GM12878 (cell line): ENCODE results near the gene TMEM14A. TPM values are rescaled to one million over a fixed set of nuclear protein-coding genes. Genes with fewer than 3 reads are reported as not detected.
"Not testable (repeated sequence)": the region's sequence is repeated elsewhere in the genome, so short reads cannot be mapped to it uniquely, and the experiment has no call there.

ENCODE experiments used
- ATAC-seq: fragments of 200-7000 bp; cut with Tn5 transposase; 3 replicates; pipeline ENCODE4 v1.9.1; 2020; ENCODE audit warnings: mild to moderate bottlenecking, moderate library complexity
- BruUV-seq: library from RNA; stranded (reverse); fragments of 400-500 nt; replicated peaks from 2 replicates; lab custom pipeline; 2021; lab: Mats Ljungman, UMichigan
- CTCF ChIA-PET: fragments of 300-600 bp; sonication (Branson Sonifier 250); formaldehyde crosslinking; extraction: SDS; loops from one replicate; lab custom pipeline; 2021; ENCODE audit warnings: inconsistent platforms; lab: Yijun Ruan, JAX
- POLR2A ChIA-PET: fragments of 350-600 bp; formaldehyde crosslinking; extraction: SDS; loops from one replicate; lab custom pipeline; 2021; ENCODE audit warnings: inconsistent platforms; lab: Charles Lee
- RAD21 ChIA-PET: fragments of 300-600 bp; sonication (Branson Sonifier 250); formaldehyde crosslinking; loops from one replicate; lab custom pipeline; 2023; ENCODE audit warnings: antibody characterized with exemption; ENCODE audit not compliant: unreplicated experiment; lab: Charles Lee
- SMC1A ChIA-PET: fragments of 300-600 bp; sonication (Branson Sonifier 250); formaldehyde crosslinking; loops from one replicate; lab custom pipeline; 2023; ENCODE audit not compliant: unreplicated experiment, uncharacterized antibody; lab: Charles Lee
- DNase-seq: peaks from one replicate; pipeline ENCODE4 v3.0.0-alpha.2; 2011; ENCODE audit warnings: low read depth, low spot score
- FAIRE-seq: peaks from 3 replicates; lab custom pipeline; 2011; peaks lifted over from hg19 to GRCh38; lab: Jason Lieb, UNC
- H2AFZ ChIP-seq: 2 replicates; pipeline ENCODE4 v1.6.0; 2011; ENCODE audit warnings: low read depth, low read length, control low read depth; ENCODE audit not compliant: control insufficient read depth
- H3K27ac ChIP-seq: 2 replicates; pipeline ENCODE4 v1.5.1; 2011; ENCODE audit warnings: control low read depth; ENCODE audit not compliant: control insufficient read depth, insufficient read depth
- H3K27me3 ChIP-seq, 2 experiments: replicated peaks in 1 of 2; 2 replicates each; pipeline versions ENCODE4 v1.6.0 to v1.6.1; 2011; ENCODE audit warnings: low read length in 1 of 2; ENCODE audit not compliant: control insufficient read depth in 2 of 2, insufficient read depth in 2 of 2
- H3K36me3 ChIP-seq, 2 experiments: 2 replicates each; pipeline ENCODE4 v1.5.1; 2011; ENCODE audit warnings: low read length in 1 of 2; ENCODE audit not compliant: control insufficient read depth in 2 of 2, insufficient read depth in 2 of 2
- H3K4me1 ChIP-seq: 2 replicates; pipeline ENCODE4 v1.6.1; 2011; ENCODE audit warnings: mild to moderate bottlenecking, low read length, moderate library complexity, mixed read lengths; ENCODE audit not compliant: control insufficient read depth, insufficient read depth
- H3K4me2 ChIP-seq: 2 replicates; pipeline ENCODE4 v1.6.0; 2011; ENCODE audit warnings: control low read depth; ENCODE audit not compliant: control insufficient read depth, insufficient read depth
- H3K4me3 ChIP-seq: fragments of 200-600 bp; sonication (generic); 2 replicates; pipeline ENCODE4 v1.5.1; 2016
- H3K79me2 ChIP-seq: 2 replicates; pipeline ENCODE4 v1.6.0; 2011; ENCODE audit warnings: low read length; ENCODE audit not compliant: control insufficient read depth, insufficient read depth
- H3K9ac ChIP-seq: 2 replicates; pipeline ENCODE4 v1.8.0; 2011; ENCODE audit warnings: low read length, control low read depth, mixed read lengths; ENCODE audit not compliant: control insufficient read depth, insufficient read depth
- H3K9me3 ChIP-seq: replicated peaks from 3 replicates; pipeline ENCODE4 v1.5.1; 2011; ENCODE audit warnings: mild to moderate bottlenecking, low read length; ENCODE audit not compliant: control insufficient read depth, insufficient read depth
- H4K20me1 ChIP-seq: 2 replicates; pipeline ENCODE4 v1.6.0; 2011; ENCODE audit not compliant: control insufficient read depth, insufficient read depth
- ASH2L ChIP-seq: fragments of 300-600, 200-600 bp; sonication (generic); IDR thresholded peaks from 2 replicates; pipeline ENCODE4 v1.6.1; 2017; ENCODE audit warnings: low read depth, mild to moderate bottlenecking, borderline replicate concordance
- FOXK2 ChIP-seq: fragments of 450-650 bp; IDR thresholded peaks from 2 replicates; pipeline ENCODE4 v1.6.1; 2017; ENCODE audit warnings: mild to moderate bottlenecking, moderate library complexity
- HDAC6 ChIP-seq: fragments of 200-600 bp; sonication (generic); IDR thresholded peaks from one replicate; pipeline ENCODE4 v1.8.0; 2017; ENCODE audit warnings: antibody characterized with exemption; ENCODE audit not compliant: unreplicated experiment
- IKZF2 ChIP-seq, 2 experiments: fragments of 450-650 bp; IDR thresholded peaks; 2 replicates each; pipeline ENCODE4 v1.6.1; 2017; ENCODE audit warnings: mild to moderate bottlenecking in 2 of 2, moderate library complexity in 2 of 2
- JUND ChIP-seq: IDR thresholded peaks from 2 replicates; pipeline ENCODE4 v1.6.1; 2012; ENCODE audit warnings: low read depth, mild to moderate bottlenecking, low read length, improper control_type of control experiment, moderate library complexity
- KDM1A ChIP-seq: fragments of 200-600 bp; sonication (generic); IDR thresholded peaks from 2 replicates; pipeline ENCODE4 v1.6.1; 2016; ENCODE audit warnings: borderline replicate concordance
- MTA3 ChIP-seq: IDR thresholded peaks from 2 replicates; pipeline ENCODE4 v1.6.1; 2012; ENCODE audit warnings: low read length, inconsistent platforms, borderline replicate concordance
- NR2C1 ChIP-seq: fragments of 450-650 bp; IDR thresholded peaks from 2 replicates; pipeline ENCODE4 v1.6.1; 2017; ENCODE audit warnings: antibody characterized with exemption, mild to moderate bottlenecking, moderate library complexity
- NR2F1 ChIP-seq: fragments of 450-650 bp; conservative IDR thresholded peaks from 2 replicates; pipeline ENCODE4 v1.6.1; 2017; ENCODE audit warnings: mild to moderate bottlenecking
- SIN3A ChIP-seq: IDR thresholded peaks from 2 replicates; pipeline ENCODE4 v1.6.1; 2012; ENCODE audit warnings: low read depth, low read length, improper control_type of control experiment
- SIX5 ChIP-seq: IDR thresholded peaks from 2 replicates; pipeline ENCODE4 v1.6.1; 2011; ENCODE audit warnings: mild to moderate bottlenecking, low read depth, low read length, moderate library complexity; ENCODE audit not compliant: severe bottlenecking
- SMAD1 ChIP-seq: fragments of 450-650 bp; IDR thresholded peaks from 2 replicates; pipeline ENCODE4 v1.6.1; 2018; ENCODE audit warnings: mild to moderate bottlenecking, low read depth; ENCODE audit not compliant: partially characterized antibody
- TBL1XR1 ChIP-seq: IDR thresholded peaks from 2 replicates; pipeline ENCODE4 v1.6.1; 2012; ENCODE audit warnings: low read depth, low read length, improper control_type of control experiment
- WGBS: methylation state at CpG from one replicate; pipeline ENCODE4 v1.1.6; 2016; ENCODE audit warnings: low lambda C conversion rate; ENCODE audit not compliant: insufficient replicate concordance, insufficient coverage; ENCODE audit errors: missing lambda C conversion rate; 5-methylcytosine and 5-hydroxymethylcytosine counted together
- in situ Hi-C: fragments of 300-500 bp; cut with MboI; formaldehyde crosslinking; loops from 9 replicates; pipeline ENCODE4 v1.14.3; 2018; ENCODE audit warnings: mixed read lengths
- intact Hi-C: fragments of 100-400 bp; cut with micrococcal nuclease; formaldehyde crosslinking; loops from one replicate; pipeline ENCODE4 v1.14.2; 2022; ENCODE audit not compliant: unreplicated experiment
- polyA plus RNA-seq, 11 experiments: library from polyadenylated mRNA; depleted of rRNA in 4 of 11; unstranded in 6 of 11; stranded (reverse) in 5 of 11; fragments of >200 nt; fragmentation: Nextera tagmentation in 4 of 11; fragmentation: Illumina TruSeq in 1 of 11; extraction: Ambion mirVana in 4 of 11; extraction: Trizol in 1 of 11; gene quantifications; 1 replicate in 1 of 11; 2 replicates in 10 of 11; pipeline versions ENCODE4 v1.2.1 to v1.2.3, GENCODE V29; 2011 to 2016; ENCODE audit warnings: inconsistent platforms in 2 of 11, missing spikeins in 2 of 11, low read depth in 1 of 11
- total RNA-seq, 4 experiments: library from RNA; depleted of rRNA in 3 of 4; stranded (reverse); fragments of >200 nt in 3 of 4; fragmentation: Illumina TruSeq in 1 of 4; extraction: Trizol in 1 of 4; gene quantifications; 2 replicates each; pipeline versions ENCODE4 v1.2.1 to v1.2.3, GENCODE V29; 2013 to 2021
- TF ChIP-seq, protein P1 (sequence below): fragments of 450-650 bp; IDR thresholded peaks from 2 replicates; pipeline ENCODE4 v1.6.1; 2018; ENCODE audit warnings: mild to moderate bottlenecking, low read depth, moderate library complexity; ENCODE audit not compliant: partially characterized antibody

TMEM14A gene
- total and polyA plus RNA-seq, 10 of the 15 experiments (the other 5 are each of a cell fraction or from before 2014, with no cell fraction given), result 15.6 to 143 (median 33.1) TPM

- DNase-seq (no peak), ATAC-seq (no peak)
- H3K27ac ChIP-seq, result no peak overlapping the region
- no peak overlapping the region for H3K4me3 ChIP-seq
- RAD21 ChIA-PET, result no interaction called here
- 0% methylated on average over 2 of the region's 2 CpGs for WGBS
- POLR2A ChIA-PET, result no interaction called here
- no peak overlapping the region for H3K9ac ChIP-seq
- CTCF ChIA-PET, result no interaction called here
- H3K4me1 ChIP-seq, result no peaks in the 10 kb centered on the region
- in situ Hi-C loops, result no loop called here
- no peaks in the 10 kb centered on the region for H3K79me2 ChIP-seq
- H3K27me3 ChIP-seq, result no peaks in the 10 kb centered on the region
- H3K36me3 ChIP-seq, result no peaks in the 10 kb centered on the region
- TF ChIP-seq IKZF2 (IDR thresholded peaks at IDR 0.05), result no peak
- TF ChIP-seq HDAC6, result no peak
- TF ChIP-seq FOXK2, result no peak
- no peak for TF ChIP-seq KDM1A
- no peak for TF ChIP-seq SIX5
- TF ChIP-seq NR2C1, result no peak
- TF ChIP-seq SMAD1, result no peak
- TF ChIP-seq, protein P1, sequence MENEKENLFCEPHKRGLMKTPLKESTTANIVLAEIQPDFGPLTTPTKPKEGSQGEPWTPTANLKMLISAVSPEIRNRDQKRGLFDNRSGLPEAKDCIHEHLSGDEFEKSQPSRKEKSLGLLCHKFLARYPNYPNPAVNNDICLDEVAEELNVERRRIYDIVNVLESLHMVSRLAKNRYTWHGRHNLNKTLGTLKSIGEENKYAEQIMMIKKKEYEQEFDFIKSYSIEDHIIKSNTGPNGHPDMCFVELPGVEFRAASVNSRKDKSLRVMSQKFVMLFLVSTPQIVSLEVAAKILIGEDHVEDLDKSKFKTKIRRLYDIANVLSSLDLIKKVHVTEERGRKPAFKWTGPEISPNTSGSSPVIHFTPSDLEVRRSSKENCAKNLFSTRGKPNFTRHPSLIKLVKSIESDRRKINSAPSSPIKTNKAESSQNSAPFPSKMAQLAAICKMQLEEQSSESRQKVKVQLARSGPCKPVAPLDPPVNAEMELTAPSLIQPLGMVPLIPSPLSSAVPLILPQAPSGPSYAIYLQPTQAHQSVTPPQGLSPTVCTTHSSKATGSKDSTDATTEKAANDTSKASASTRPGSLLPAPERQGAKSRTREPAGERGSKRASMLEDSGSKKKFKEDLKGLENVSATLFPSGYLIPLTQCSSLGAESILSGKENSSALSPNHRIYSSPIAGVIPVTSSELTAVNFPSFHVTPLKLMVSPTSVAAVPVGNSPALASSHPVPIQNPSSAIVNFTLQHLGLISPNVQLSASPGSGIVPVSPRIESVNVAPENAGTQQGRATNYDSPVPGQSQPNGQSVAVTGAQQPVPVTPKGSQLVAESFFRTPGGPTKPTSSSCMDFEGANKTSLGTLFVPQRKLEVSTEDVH, result no peak
- TF ChIP-seq TBL1XR1, result no peak
- no peak for TF ChIP-seq ASH2L
- TF ChIP-seq SIN3A, result no peak
- no peak for TF ChIP-seq MTA3
- TF ChIP-seq NR2F1, result no peak
- TF ChIP-seq JUND, result no peak
- TF ChIP-seq, all 136 proteins: peak for 0
- Histone ChIP-seq H4K20me1 (no peaks in the 10 kb centered on the region), H3K9me3 (no peaks in the 10 kb centered on the region), H3K4me2 (no peak overlapping the region), H2AFZ (no peak overlapping the region)
- SMC1A ChIA-PET, result no interaction called here
- intact Hi-C loops, result no loop called here
- FAIRE-seq, result no peak
- no TSS peak for BruUV-seq
Measured at GRCh38 chr6:52712136-52712535, 41.2 kb downstream of the TMEM14A start.

DNA sequence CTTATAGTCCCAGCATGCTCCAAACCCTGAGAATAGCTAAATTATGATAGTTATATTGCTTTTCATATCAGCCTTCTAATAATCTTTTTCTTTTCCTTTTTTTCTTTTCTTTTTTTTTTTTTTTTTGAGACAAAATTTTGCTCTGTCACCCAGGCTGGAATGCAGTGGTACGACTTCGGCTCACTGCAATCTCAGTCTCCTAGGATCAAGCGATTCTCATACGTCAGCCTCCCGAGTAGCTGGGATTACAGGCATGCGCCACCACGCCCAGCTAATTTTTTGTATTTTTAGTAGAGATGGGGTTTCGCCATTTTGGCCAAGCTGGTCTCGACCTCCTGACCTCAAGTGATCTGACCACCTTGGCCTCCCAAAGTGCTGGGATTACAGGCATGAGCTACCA is 43.8 kb downstream of the TMEM14A start:
- BruUV-seq, intact Hi-C loops, H3K4me2 ChIP-seq, DNase-seq, H3K36me3 ChIP-seq, SMC1A ChIA-PET, H3K9ac ChIP-seq, FAIRE-seq, H4K20me1 ChIP-seq, H3K4me1 ChIP-seq, H3K79me2 ChIP-seq, in situ Hi-C loops, RAD21 ChIA-PET, H2AFZ ChIP-seq, H3K27ac ChIP-seq, ATAC-seq, H3K9me3 ChIP-seq, H3K4me3 ChIP-seq, H3K27me3 ChIP-seq: not testable (repeated sequence)
- WGBS, result 59% methylated on average over 7 of the region's 9 CpGs
- CTCF ChIA-PET, result interaction anchor here (1.9 kb wide), 1 partner anchor 10 kb away, joined by 10 read pairs; no protein-coding TSS in a partner anchor
- POLR2A ChIA-PET, result interaction anchor here (0.7 kb wide), 1 partner anchor 77 kb away, joined by 9 read pairs; no protein-coding TSS in a partner anchor
